Mucosa of rectum (tissue), 2 donors: ENCODE data around the gene PITX2.

ENCODE experiments used
- H3K27ac ChIP-seq, 2 donors: one replicate each; pipeline ENCODE4 v1.7.0; 2013; ENCODE audit warnings: inconsistent platforms in 2 of 2, low read depth in 2 of 2, low read length in 2 of 2
- H3K27me3 ChIP-seq, 2 donors: one replicate each; pipeline ENCODE4 v1.7.0; 2013; ENCODE audit warnings: low read length in 2 of 2; ENCODE audit not compliant: control insufficient read depth in 2 of 2, insufficient read depth in 2 of 2
- H3K36me3 ChIP-seq, 2 donors: one replicate each; pipeline ENCODE4 v1.7.0; 2013; ENCODE audit warnings: low read length in 2 of 2; ENCODE audit not compliant: control insufficient read depth in 2 of 2, insufficient read depth in 2 of 2
- H3K4me1 ChIP-seq, 2 donors: one replicate each; pipeline ENCODE4 v1.7.0; 2013; ENCODE audit warnings: low read length in 2 of 2, mild to moderate bottlenecking in 1 of 2; ENCODE audit not compliant: control insufficient read depth in 2 of 2, insufficient read depth in 2 of 2
- H3K4me3 ChIP-seq, 2 donors: one replicate each; pipeline ENCODE4 v1.7.0; 2013; ENCODE audit warnings: low read length in 2 of 2
- H3K9ac ChIP-seq, 2 donors: one replicate each; pipeline ENCODE4 v1.7.0; 2013; ENCODE audit warnings: low read length in 2 of 2, low read depth in 1 of 2, mild to moderate bottlenecking in 1 of 2
- H3K9me3 ChIP-seq, 2 donors: one replicate each; pipeline ENCODE4 v1.7.0; 2013; ENCODE audit warnings: low read length in 2 of 2; ENCODE audit not compliant: control insufficient read depth in 2 of 2
- donor health status: healthy.
- donor health status: Normal muscosa, but diverticular disease.

The PITX2 gene

GRCh38 chr4:110636680-110637407 lies 14.0 kb upstream of the PITX2 start:
- no peak overlapping the region for H3K27ac ChIP-seq
- H3K4me3 ChIP-seq, result peak overlapping the region; percentile 37 to 62

GRCh38 chr4:110636171-110636679 lies 13.3 kb upstream of the PITX2 start:
- H3K27ac ChIP-seq, result no peak overlapping the region
- no peak overlapping the region for H3K9ac ChIP-seq
- H3K4me1 ChIP-seq, result peaks cover 18 to 19% of the 10 kb centered on the region in 2 donors
- peaks cover 91 to 92% of the 10 kb centered on the region in 2 donors for H3K27me3 ChIP-seq
- H3K9me3 ChIP-seq, result no peaks in the 10 kb centered on the region
- H3K36me3 ChIP-seq, result no peaks in the 10 kb centered on the region
- H3K4me3 ChIP-seq, result peak overlapping the region in 1 of 2 donors; percentile 62

More at GRCh38 chr4:110636680-110637407, 14.0 kb upstream of the PITX2 start:
- Histone ChIP-seq H3K9me3 (no peaks in the 10 kb centered on the region), H3K36me3 (no peaks in the 10 kb centered on the region), H3K9ac (no peak overlapping the region), H3K27me3 (peaks cover 89 to 91% of the 10 kb centered on the region in 2 donors), H3K4me1 (peaks cover 14 to 18% of the 10 kb centered on the region in 2 donors)

GRCh38 chr4:110635163-110635865 lies 12.4 kb upstream of the PITX2 start:
- Histone ChIP-seq H3K36me3 (no peaks in the 10 kb centered on the region), H3K9ac (no peak overlapping the region), H3K9me3 (no peaks in the 10 kb centered on the region), H3K4me1 (peaks cover 18 to 22% of the 10 kb centered on the region in 2 donors), H3K4me3 (no peak overlapping the region), H3K27ac (no peak overlapping the region), H3K27me3 (peaks cover 91 to 95% of the 10 kb centered on the region in 2 donors)

- Histone ChIP-seq H3K4me1 (peaks cover 18 to 22% of the 10 kb centered on the region in 2 donors), H3K27ac (no peak overlapping the region), H3K4me3 (no peak overlapping the region), H3K9ac (no peak overlapping the region), H3K9me3 (no peaks in the 10 kb centered on the region), H3K36me3 (no peaks in the 10 kb centered on the region), H3K27me3 (peaks cover 93 to 95% of the 10 kb centered on the region in 2 donors)
Observed at GRCh38 chr4:110634350-110635162, 11.7 kb upstream of the PITX2 start.

GRCh38 chr4:110633358-110634341 lies 10.8 kb upstream of the PITX2 start:
- Histone ChIP-seq H3K9me3 (no peaks in the 10 kb centered on the region), H3K4me3 (no peak overlapping the region), H3K36me3 (no peaks in the 10 kb centered on the region), H3K27me3 (peaks cover 93 to 95% of the 10 kb centered on the region in 2 donors), H3K9ac (no peak overlapping the region), H3K4me1 (peaks cover 18 to 22% of the 10 kb centered on the region in 2 donors), H3K27ac (no peak overlapping the region)

- peak overlapping the region; percentile 63 to 67 for H3K4me3 ChIP-seq
- H3K27ac ChIP-seq, result no peak overlapping the region
- H3K27me3 ChIP-seq, result peaks cover 93 to 94% of the 10 kb centered on the region in 2 donors
- H3K9ac ChIP-seq, result no peak overlapping the region
- no peaks in the 10 kb centered on the region for H3K9me3 ChIP-seq
- H3K36me3 ChIP-seq, result no peaks in the 10 kb centered on the region
- H3K4me1 ChIP-seq, result peaks cover 18 to 22% of the 10 kb centered on the region in 2 donors
Observed at GRCh38 chr4:110632506-110633357, 9.9 kb upstream of the PITX2 start.

GRCh38 chr4:110631584-110632505 lies 9.0 kb upstream of the PITX2 start:
- no peaks in the 10 kb centered on the region for H3K36me3 ChIP-seq
- no peak overlapping the region for H3K27ac ChIP-seq
- no peaks in the 10 kb centered on the region for H3K9me3 ChIP-seq
- H3K27me3 ChIP-seq, result peaks cover 93 to 94% of the 10 kb centered on the region in 2 donors
- H3K4me1 ChIP-seq, result peaks cover 12 to 20% of the 10 kb centered on the region in 2 donors
- no peak overlapping the region for H3K9ac ChIP-seq
- peak overlapping the region; percentile 63 to 67 for H3K4me3 ChIP-seq
